Loucy (cell line): ENCODE data around the gene ADGRG7.

Experiments
- H2AFZ ChIP-seq: fragments of 200-600 bp; sonication (generic); 2 replicates; pipeline ENCODE4 v1.6.0; 2016; ENCODE audit warnings: antibody characterized with exemption, mild to moderate bottlenecking, low read length, moderate library complexity
- H3F3A ChIP-seq: fragments of 200-600 bp; 2 replicates; pipeline ENCODE4 v1.6.0; 2016; ENCODE audit warnings: antibody characterized with exemption, low read depth, mild to moderate bottlenecking
- H3K27me3 ChIP-seq: fragments of 200-600 bp; sonication (generic); 2 replicates; pipeline ENCODE4 v1.6.1; 2014; ENCODE audit warnings: low read length, mild to moderate bottlenecking; ENCODE audit not compliant: insufficient read depth, poor library complexity, severe bottlenecking
- H3K36me3 ChIP-seq: fragments of 200-600 bp; sonication (generic); 2 replicates; pipeline ENCODE4 v1.6.1; 2016; ENCODE audit warnings: low read length; ENCODE audit not compliant: insufficient read depth
- H3K4me1 ChIP-seq: fragments of 200-600 bp; sonication (generic); 2 replicates; pipeline ENCODE4 v1.5.1; 2014; ENCODE audit warnings: low read length, mild to moderate bottlenecking; ENCODE audit not compliant: insufficient read depth, poor library complexity, severe bottlenecking
- H3K4me2 ChIP-seq: fragments of 200-600 bp; sonication (generic); 2 replicates; pipeline ENCODE4 v1.6.0; 2014; ENCODE audit warnings: antibody characterized with exemption, low read length, low read depth, mild to moderate bottlenecking; ENCODE audit not compliant: poor library complexity, severe bottlenecking
- H3K4me3 ChIP-seq: fragments of 200-600 bp; sonication (generic); 2 replicates; pipeline ENCODE4 v1.5.1; 2014; ENCODE audit warnings: low read length, mild to moderate bottlenecking, mixed read lengths; ENCODE audit not compliant: poor library complexity, severe bottlenecking
- H3K79me2 ChIP-seq: fragments of 200-600 bp; sonication (generic); 2 replicates; pipeline ENCODE4 v1.6.1; 2014; ENCODE audit warnings: low read length; ENCODE audit not compliant: insufficient read depth
- H3K9ac ChIP-seq: fragments of 200-600 bp; sonication (generic); 2 replicates; pipeline ENCODE4 v1.6.0; 2014; ENCODE audit warnings: mild to moderate bottlenecking, low read depth, low read length, moderate library complexity; ENCODE audit not compliant: poor library complexity, severe bottlenecking
- H3K9me2 ChIP-seq: fragments of 200-600 bp; sonication (generic); replicated peaks from 2 replicates; pipeline ENCODE4 v1.6.1; 2016; ENCODE audit warnings: low read depth, low read length, mixed read lengths
- H3K9me3 ChIP-seq: fragments of 200-600 bp; sonication (generic); 2 replicates; pipeline ENCODE4 v1.6.1; 2014; ENCODE audit warnings: mild to moderate bottlenecking, antibody characterized with exemption, low read length, low read depth; ENCODE audit not compliant: insufficient read depth
- H4K20me1 ChIP-seq: fragments of 200-600 bp; sonication (generic); 2 replicates; pipeline ENCODE4 v1.6.0; 2014; ENCODE audit warnings: antibody characterized with exemption, low read length, mild to moderate bottlenecking; ENCODE audit not compliant: insufficient read depth, poor library complexity, severe bottlenecking
- EZH2phosphoT487 ChIP-seq: fragments of 200-600 bp; IDR thresholded peaks from 2 replicates; pipeline ENCODE4 v1.6.1; 2018; ENCODE audit warnings: antibody characterized with exemption, mild to moderate bottlenecking, moderate library complexity, borderline replicate concordance
- TF ChIP-seq, protein P1 (sequence below): fragments of 200-600 bp; sonication (generic); conservative IDR thresholded peaks from 2 replicates; pipeline ENCODE4 v1.5.1; 2014; ENCODE audit warnings: mild to moderate bottlenecking, antibody characterized with exemption, low read length

ADGRG7 gene

DNA sequence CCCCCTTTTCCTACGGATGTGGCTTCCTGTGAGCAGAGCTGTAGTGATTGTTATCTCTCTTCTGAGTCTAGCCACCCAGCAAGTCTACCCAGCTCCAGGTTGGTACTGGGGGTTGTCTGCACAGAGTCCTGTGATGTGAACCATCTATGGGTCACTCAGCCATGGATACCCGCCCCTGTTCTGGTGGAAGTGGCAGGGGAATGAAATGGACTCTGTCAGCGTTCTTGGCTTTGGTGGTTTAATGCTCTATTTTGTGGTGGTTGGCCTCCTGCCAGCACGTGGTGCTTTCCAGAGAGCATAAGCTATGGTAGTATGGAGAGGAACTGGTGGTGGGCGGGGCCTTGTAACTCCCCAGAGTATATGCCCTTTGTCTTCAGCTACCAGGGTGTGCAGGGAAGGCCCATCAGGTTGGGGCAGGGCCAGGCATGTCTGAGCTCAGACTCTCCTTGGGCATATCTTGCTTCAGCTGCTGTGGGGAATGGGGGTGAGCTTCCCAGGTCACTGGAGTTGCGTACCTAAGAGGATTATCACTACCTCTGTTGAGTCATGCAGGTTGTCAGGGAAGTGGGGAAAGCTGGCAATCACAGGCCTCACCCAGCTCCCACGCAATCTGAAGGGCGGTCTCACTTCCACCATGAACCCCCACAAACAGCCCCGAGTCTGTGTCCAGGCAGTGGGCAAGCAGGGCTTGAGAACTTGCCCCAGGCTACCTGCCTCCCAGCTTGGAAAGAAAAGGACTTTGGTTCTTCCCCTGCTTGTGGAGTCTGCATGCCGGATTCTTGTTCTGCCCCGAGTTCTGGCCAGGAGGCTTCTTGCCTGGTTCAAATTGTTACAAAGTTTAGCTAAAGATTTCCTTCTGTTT, 9.0 kb upstream of the ADGRG7 start:
- Histone ChIP-seq H3K4me3 (no peak overlapping the region), H3K79me2 (no peaks in the 10 kb centered on the region), H3K4me2 (peak overlapping the region; percentile 28), H3K9me2 (no peaks in the 10 kb centered on the region), H3K9me3 (no peaks in the 10 kb centered on the region), H3K9ac (peak overlapping the region; percentile 47), H3K27me3 (no peaks in the 10 kb centered on the region), H2AFZ (peak overlapping the region; percentile 47; the same call in 1 of the 2 replicates), H4K20me1 (no peaks in the 10 kb centered on the region), H3K4me1 (peaks cover 20% of the 10 kb centered on the region), H3F3A (no peaks in the 10 kb centered on the region), H3K36me3 (no peaks in the 10 kb centered on the region)
- TF ChIP-seq, protein P1, sequence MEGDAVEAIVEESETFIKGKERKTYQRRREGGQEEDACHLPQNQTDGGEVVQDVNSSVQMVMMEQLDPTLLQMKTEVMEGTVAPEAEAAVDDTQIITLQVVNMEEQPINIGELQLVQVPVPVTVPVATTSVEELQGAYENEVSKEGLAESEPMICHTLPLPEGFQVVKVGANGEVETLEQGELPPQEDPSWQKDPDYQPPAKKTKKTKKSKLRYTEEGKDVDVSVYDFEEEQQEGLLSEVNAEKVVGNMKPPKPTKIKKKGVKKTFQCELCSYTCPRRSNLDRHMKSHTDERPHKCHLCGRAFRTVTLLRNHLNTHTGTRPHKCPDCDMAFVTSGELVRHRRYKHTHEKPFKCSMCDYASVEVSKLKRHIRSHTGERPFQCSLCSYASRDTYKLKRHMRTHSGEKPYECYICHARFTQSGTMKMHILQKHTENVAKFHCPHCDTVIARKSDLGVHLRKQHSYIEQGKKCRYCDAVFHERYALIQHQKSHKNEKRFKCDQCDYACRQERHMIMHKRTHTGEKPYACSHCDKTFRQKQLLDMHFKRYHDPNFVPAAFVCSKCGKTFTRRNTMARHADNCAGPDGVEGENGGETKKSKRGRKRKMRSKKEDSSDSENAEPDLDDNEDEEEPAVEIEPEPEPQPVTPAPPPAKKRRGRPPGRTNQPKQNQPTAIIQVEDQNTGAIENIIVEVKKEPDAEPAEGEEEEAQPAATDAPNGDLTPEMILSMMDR = no peak
- no peak for TF ChIP-seq EZH2phosphoT487

DNA sequence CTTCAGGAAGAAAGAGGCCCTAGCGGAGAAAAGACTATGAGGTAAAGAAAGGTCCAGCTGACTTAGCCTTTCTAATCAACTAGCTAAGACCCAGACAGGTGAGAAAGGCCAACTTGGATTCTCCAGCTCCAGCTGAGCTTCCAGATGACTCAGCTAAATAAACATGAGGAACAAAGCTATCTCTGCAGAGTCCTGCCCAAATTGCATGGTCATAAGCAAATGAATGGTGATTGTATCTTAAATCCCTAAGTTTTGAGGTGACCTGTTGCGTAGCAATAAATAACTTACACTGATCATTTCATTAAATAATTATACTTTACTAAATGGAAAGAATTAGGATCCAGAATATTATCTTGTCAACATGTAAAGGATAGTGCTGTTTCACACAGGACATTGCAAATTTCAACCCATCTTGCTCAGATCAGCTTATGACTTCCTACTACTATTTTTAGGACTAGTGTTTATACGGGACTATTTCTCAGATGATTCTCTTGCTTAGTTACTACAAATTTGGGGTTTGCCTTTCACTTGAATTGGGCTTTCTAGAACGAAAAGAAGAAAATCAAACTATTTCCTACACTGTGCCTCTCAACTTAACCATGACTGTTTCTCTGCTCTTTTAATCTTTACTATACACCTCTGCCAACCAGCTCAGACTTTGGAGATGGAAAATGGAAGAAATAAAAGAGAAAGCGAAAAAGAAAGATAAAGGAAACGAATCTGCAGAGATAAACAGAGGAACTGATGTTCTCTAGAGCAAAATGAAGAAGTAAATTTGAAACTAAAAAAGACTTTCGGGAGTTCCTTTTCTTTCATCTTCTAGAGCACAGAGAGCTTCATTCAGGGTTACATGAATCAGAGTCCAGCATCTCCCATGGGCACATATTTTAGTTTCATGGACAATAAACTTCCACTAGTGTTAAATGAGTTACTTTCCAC, 6.6 kb upstream of the ADGRG7 start:
- Histone ChIP-seq H3K4me3 (no peak overlapping the region), H3F3A (no peaks in the 10 kb centered on the region), H4K20me1 (no peaks in the 10 kb centered on the region), H3K79me2 (no peaks in the 10 kb centered on the region), H3K36me3 (no peaks in the 10 kb centered on the region), H3K4me1 (peaks cover 26% of the 10 kb centered on the region), H3K9me2 (no peaks in the 10 kb centered on the region), H3K4me2 (peak overlapping the region; percentile 22), H2AFZ (peak overlapping the region; percentile 61), H3K9ac (no peak overlapping the region), H3K27me3 (no peaks in the 10 kb centered on the region), H3K9me3 (no peaks in the 10 kb centered on the region)
- no peak for TF ChIP-seq EZH2phosphoT487
- TF ChIP-seq, protein P1 = no peak

DNA sequence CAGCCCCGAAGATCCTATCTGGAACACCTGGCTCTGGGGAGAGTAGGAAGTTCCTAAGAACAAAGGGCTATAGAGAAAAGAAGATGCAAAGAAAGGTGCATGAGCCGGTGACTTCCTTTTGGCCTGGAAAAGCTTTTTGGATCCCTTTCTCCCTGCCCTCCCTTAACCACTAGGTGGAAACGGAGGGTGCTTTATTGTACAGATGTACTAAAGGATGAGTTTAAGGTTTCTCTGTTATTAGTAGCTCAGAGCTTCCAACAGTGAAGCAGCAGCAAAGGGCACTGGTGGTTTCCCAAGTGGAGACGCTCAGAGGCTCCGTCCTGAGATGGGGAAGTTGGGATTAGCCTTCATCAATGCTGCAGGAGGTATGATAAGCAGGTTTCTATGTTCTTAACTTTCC, 5.9 kb upstream of the ADGRG7 start:
- Histone ChIP-seq H3K27me3 (no peaks in the 10 kb centered on the region), H3K79me2 (no peaks in the 10 kb centered on the region), H3K4me2 (peak overlapping the region; percentile 22), H4K20me1 (no peaks in the 10 kb centered on the region), H3K9me3 (no peaks in the 10 kb centered on the region), H2AFZ (peak overlapping the region; percentile 61), H3F3A (no peaks in the 10 kb centered on the region), H3K36me3 (no peaks in the 10 kb centered on the region), H3K4me1 (peaks cover 29% of the 10 kb centered on the region), H3K4me3 (no peak overlapping the region), H3K9ac (no peak overlapping the region), H3K9me2 (no peaks in the 10 kb centered on the region)
- no peak for TF ChIP-seq EZH2phosphoT487
- TF ChIP-seq, protein P1 = peak; percentile 57
